Duodenal mucosa (tissue), 2 donors: ENCODE data around the gene GULP1.
"Not testable (repeated sequence)": the region's sequence is repeated elsewhere in the genome, so short reads cannot be mapped to it uniquely, and the experiment has no call there.

Experiments
- H3K27ac ChIP-seq: one replicate; pipeline ENCODE4 v1.7.0; 2013; ENCODE audit warnings: low read depth, low read length
- H3K27me3 ChIP-seq, 2 donors: one replicate each; pipeline ENCODE4 v1.7.0; 2013; ENCODE audit warnings: low read length in 2 of 2, control low read depth in 1 of 2; ENCODE audit not compliant: insufficient read depth in 2 of 2, control insufficient read depth in 1 of 2
- H3K36me3 ChIP-seq, 2 donors: one replicate each; pipeline ENCODE4 v1.7.0; 2013; ENCODE audit warnings: low read length in 2 of 2, control low read depth in 1 of 2; ENCODE audit not compliant: insufficient read depth in 2 of 2, control insufficient read depth in 1 of 2
- H3K4me1 ChIP-seq, 2 donors: one replicate each; pipeline ENCODE4 v1.7.0; 2013; ENCODE audit warnings: low read length in 2 of 2, control low read depth in 1 of 2; ENCODE audit not compliant: insufficient read depth in 2 of 2, control insufficient read depth in 1 of 2
- H3K4me3 ChIP-seq, 2 donors: one replicate each; pipeline ENCODE4 v1.7.0; 2013; ENCODE audit warnings: low read length in 2 of 2, low read depth in 1 of 2
- H3K9ac ChIP-seq, 2 donors: one replicate each; pipeline ENCODE4 v1.7.0; 2013; ENCODE audit warnings: low read length in 2 of 2, low read depth in 1 of 2
- H3K9me3 ChIP-seq, 2 donors: one replicate each; pipeline ENCODE4 v1.7.0; 2013; ENCODE audit warnings: low read length in 2 of 2, control low read depth in 1 of 2; ENCODE audit not compliant: control insufficient read depth in 1 of 2

Gene GULP1

GRCh38 chr2:188456114-188456909 is 164.6 kb downstream of the GULP1 start:
- Histone ChIP-seq H3K27me3 (no peaks in the 10 kb centered on the region), H3K4me1 (peaks cover 0 to 5% of the 10 kb centered on the region in 2 donors), H3K36me3 (no peaks in the 10 kb centered on the region), H3K4me3 (no peak overlapping the region), H3K9me3 (no peaks in the 10 kb centered on the region), H3K9ac (no peak overlapping the region), H3K27ac (no peak overlapping the region)

GRCh38 chr2:188459061-188459460 is 167.4 kb downstream of the GULP1 start:
- no peaks in the 10 kb centered on the region for H3K27me3 ChIP-seq
- H3K9me3 ChIP-seq: no peaks in the 10 kb centered on the region
- H3K27ac ChIP-seq: no peak overlapping the region
- no peak overlapping the region for H3K9ac ChIP-seq
- no peak overlapping the region for H3K4me3 ChIP-seq
- peaks cover 0 to 5% of the 10 kb centered on the region in 2 donors for H3K4me1 ChIP-seq
- no peaks in the 10 kb centered on the region for H3K36me3 ChIP-seq

- H3K4me1 ChIP-seq, H3K27ac ChIP-seq, H3K9me3 ChIP-seq, H3K27me3 ChIP-seq, H3K4me3 ChIP-seq, H3K9ac ChIP-seq, H3K36me3 ChIP-seq: not testable (repeated sequence)
These were observed 174.4 kb downstream of the GULP1 start for GRCh38 chr2:188466078-188466477.

- no peaks in the 10 kb centered on the region for H3K36me3 ChIP-seq
- no peak overlapping the region for H3K27ac ChIP-seq
- H3K9me3 ChIP-seq: peaks cover 0 to 4% of the 10 kb centered on the region in 2 donors
- no peak overlapping the region for H3K9ac ChIP-seq
- no peaks in the 10 kb centered on the region for H3K4me1 ChIP-seq
- H3K4me3 ChIP-seq: no peak overlapping the region
- H3K27me3 ChIP-seq: no peaks in the 10 kb centered on the region
These were observed 175.1 kb downstream of the GULP1 start for GRCh38 chr2:188466761-188467160.

- H3K36me3 ChIP-seq: no peaks in the 10 kb centered on the region
- no peaks in the 10 kb centered on the region for H3K4me1 ChIP-seq
- H3K9ac ChIP-seq: no peak overlapping the region
- no peak overlapping the region for H3K27ac ChIP-seq
- H3K27me3 ChIP-seq: no peaks in the 10 kb centered on the region
- peaks cover 0 to 4% of the 10 kb centered on the region in 2 donors for H3K9me3 ChIP-seq
- no peak overlapping the region for H3K4me3 ChIP-seq
These were observed 179.5 kb downstream of the GULP1 start for GRCh38 chr2:188471166-188471565.

GRCh38 chr2:188473306-188473705 is 181.6 kb downstream of the GULP1 start:
- Histone ChIP-seq H3K36me3 (no peaks in the 10 kb centered on the region), H3K9ac (no peak overlapping the region), H3K9me3 (peaks cover 0 to 4% of the 10 kb centered on the region in 2 donors), H3K4me1 (peaks cover 0 to 2% of the 10 kb centered on the region in 2 donors), H3K27ac (no peak overlapping the region), H3K4me3 (no peak overlapping the region), H3K27me3 (no peaks in the 10 kb centered on the region)

GRCh38 chr2:188474316-188474715 is 182.6 kb downstream of the GULP1 start:
- Histone ChIP-seq H3K4me3 (no peak overlapping the region), H3K27ac (no peak overlapping the region), H3K9me3 (peaks cover 0 to 4% of the 10 kb centered on the region in 2 donors), H3K36me3 (no peaks in the 10 kb centered on the region), H3K4me1 (peaks cover 0 to 2% of the 10 kb centered on the region in 2 donors), H3K27me3 (no peaks in the 10 kb centered on the region), H3K9ac (no peak overlapping the region)

- no peaks in the 10 kb centered on the region for H3K36me3 ChIP-seq
- H3K9me3 ChIP-seq: no peaks in the 10 kb centered on the region
- H3K27me3 ChIP-seq: no peaks in the 10 kb centered on the region
- H3K27ac ChIP-seq: no peak overlapping the region
- H3K9ac ChIP-seq: no peak overlapping the region
- H3K4me1 ChIP-seq: peaks cover 0 to 2% of the 10 kb centered on the region in 2 donors
- no peak overlapping the region for H3K4me3 ChIP-seq
These were observed 184.3 kb downstream of the GULP1 start for GRCh38 chr2:188475945-188476344.

GRCh38 chr2:188477564-188478103 is 186.0 kb downstream of the GULP1 start:
- Histone ChIP-seq H3K27ac (no peak overlapping the region), H3K27me3 (no peaks in the 10 kb centered on the region), H3K9ac (no peak overlapping the region)

GRCh38 chr2:188478724-188479123 is 187.1 kb downstream of the GULP1 start:
- peaks cover 0 to 2% of the 10 kb centered on the region in 2 donors for H3K4me1 ChIP-seq
- H3K27me3 ChIP-seq: no peaks in the 10 kb centered on the region
- no peak overlapping the region for H3K27ac ChIP-seq
- no peaks in the 10 kb centered on the region for H3K36me3 ChIP-seq
- H3K4me3 ChIP-seq: no peak overlapping the region
- no peaks in the 10 kb centered on the region for H3K9me3 ChIP-seq
- no peak overlapping the region for H3K9ac ChIP-seq

More at GRCh38 chr2:188477564-188478103, 186.0 kb downstream of the GULP1 start:
- no peaks in the 10 kb centered on the region for H3K9me3 ChIP-seq
- no peak overlapping the region for H3K4me3 ChIP-seq
- H3K36me3 ChIP-seq: no peaks in the 10 kb centered on the region
- H3K4me1 ChIP-seq: peaks cover 0 to 2% of the 10 kb centered on the region in 2 donors
